HG03196 (cell line): Measurements from ENCODE around the gene GRB7.
"Not testable (repeated sequence)": the region's sequence is repeated elsewhere in the genome, so short reads cannot be mapped to it uniquely, and the experiment has no call there.

Experiments used
- ATAC-seq: cut with Tn5 transposase; IDR thresholded peaks from one replicate; pipeline ENCODE4 v1.9.1; 2021; ENCODE audit not compliant: unreplicated experiment

Gene GRB7

GRCh38 chr17:39737760-39738567 is at the start of gene GRB7:
GRB7 (plus strand) TSS chr17:39737938; CDS start chr17:39742302, 4,364 bp downstream.
- no peak for ATAC-seq

DNA sequence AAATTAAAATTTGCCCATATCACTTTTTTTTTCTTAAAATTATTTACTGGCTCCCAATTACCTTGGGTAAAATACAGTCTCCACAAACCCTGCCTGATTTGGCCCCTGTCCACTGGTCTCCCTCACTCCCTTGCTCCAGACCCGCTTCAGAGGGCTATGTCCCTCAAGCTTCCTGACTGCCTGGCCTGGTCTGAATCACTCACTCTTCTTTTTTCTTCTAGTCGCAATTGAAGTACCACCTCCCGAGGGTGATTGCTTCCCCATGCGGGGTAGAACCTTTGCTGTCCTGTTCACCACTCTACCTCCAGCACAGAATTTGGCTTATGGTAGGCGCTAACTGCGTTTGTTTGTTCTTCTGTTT is 49.3 kb upstream of the GRB7 start:
- no peak for ATAC-seq

- ATAC-seq: no peak
Observed at GRCh38 chr17:39688945-39689344, 48.8 kb upstream of the GRB7 start.

- ATAC-seq: no peak
Observed at GRCh38 chr17:39694593-39694992, 43.1 kb upstream of the GRB7 start.

DNA sequence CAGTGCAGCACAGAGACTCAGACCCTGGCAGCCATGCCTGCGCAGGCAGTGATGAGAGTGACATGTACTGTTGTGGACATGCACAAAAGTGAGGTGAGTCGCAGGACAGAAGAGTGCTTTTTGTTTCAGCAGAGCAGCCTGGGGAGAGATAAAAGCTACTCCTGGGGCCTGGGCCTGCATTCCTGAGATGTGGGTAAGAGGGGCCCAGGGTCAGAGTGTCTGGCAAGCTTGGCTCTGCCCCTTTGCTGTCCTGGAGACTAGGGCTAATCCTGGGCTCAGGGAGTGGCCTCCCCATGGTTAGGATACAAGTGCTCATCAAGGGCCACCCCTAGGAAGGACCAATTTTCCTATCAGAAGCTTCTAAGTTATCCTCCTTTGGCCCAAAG is 42.7 kb upstream of the GRB7 start:
- ATAC-seq: no peak

- no peak for ATAC-seq
Observed at GRCh38 chr17:39696731-39697130, 41.0 kb upstream of the GRB7 start.

- no peak for ATAC-seq
Observed at GRCh38 chr17:39697961-39698360, 39.8 kb upstream of the GRB7 start.

- not testable (repeated sequence) for ATAC-seq
Observed at GRCh38 chr17:39699157-39699817, 38.5 kb upstream of the GRB7 start.

GRCh38 chr17:39699818-39700147 is 38.0 kb upstream of the GRB7 start, which contains the start of gene ERBB2:
ERBB2 (plus strand) TSS chr17:39700064; CDS start chr17:39700239, 175 bp downstream.
- no peak for ATAC-seq

GRCh38 chr17:39700148-39700987 is 37.4 kb upstream of the GRB7 start:
- ATAC-seq: no peak

DNA sequence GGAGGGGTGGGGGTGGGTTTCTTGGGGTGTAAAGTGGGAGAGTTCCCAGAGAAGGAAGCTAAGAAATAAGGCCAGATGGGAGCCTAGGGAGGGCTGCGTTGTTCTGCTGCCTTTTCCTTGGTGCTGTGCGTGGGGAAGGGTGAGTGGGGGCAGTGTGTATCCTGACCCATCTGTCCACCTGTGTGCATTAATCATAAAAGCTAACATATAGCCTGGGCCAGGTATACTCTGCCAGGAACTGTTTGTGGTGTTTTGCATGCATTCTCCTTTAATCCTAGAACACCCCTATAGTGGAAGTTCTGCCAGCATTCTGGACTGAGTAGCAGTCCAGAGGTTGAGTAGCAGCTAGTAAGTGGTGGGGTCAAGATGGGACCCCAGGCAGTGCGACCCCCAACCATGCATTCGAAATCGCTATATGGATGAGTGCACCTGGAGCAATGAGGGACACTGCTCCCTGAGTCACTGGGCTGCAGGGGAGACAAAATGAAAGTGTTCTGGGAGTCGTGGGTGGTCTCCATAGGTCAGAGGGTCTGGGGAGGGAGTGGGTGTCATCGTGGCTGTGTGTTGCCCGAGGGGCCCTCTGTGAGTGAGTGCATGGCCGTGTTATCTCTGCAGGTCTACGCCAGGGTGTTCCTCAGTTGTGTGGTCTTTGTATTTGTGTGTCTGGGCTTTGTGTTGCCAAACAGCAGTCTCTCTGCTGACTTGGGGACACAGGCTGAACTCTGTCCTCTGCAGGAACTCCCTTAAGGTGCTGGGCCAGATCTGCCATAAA is 36.5 kb upstream of the GRB7 start:
- ATAC-seq: no peak

GRCh38 chr17:39701784-39702422 is 35.8 kb upstream of the GRB7 start:
- no peak for ATAC-seq

DNA sequence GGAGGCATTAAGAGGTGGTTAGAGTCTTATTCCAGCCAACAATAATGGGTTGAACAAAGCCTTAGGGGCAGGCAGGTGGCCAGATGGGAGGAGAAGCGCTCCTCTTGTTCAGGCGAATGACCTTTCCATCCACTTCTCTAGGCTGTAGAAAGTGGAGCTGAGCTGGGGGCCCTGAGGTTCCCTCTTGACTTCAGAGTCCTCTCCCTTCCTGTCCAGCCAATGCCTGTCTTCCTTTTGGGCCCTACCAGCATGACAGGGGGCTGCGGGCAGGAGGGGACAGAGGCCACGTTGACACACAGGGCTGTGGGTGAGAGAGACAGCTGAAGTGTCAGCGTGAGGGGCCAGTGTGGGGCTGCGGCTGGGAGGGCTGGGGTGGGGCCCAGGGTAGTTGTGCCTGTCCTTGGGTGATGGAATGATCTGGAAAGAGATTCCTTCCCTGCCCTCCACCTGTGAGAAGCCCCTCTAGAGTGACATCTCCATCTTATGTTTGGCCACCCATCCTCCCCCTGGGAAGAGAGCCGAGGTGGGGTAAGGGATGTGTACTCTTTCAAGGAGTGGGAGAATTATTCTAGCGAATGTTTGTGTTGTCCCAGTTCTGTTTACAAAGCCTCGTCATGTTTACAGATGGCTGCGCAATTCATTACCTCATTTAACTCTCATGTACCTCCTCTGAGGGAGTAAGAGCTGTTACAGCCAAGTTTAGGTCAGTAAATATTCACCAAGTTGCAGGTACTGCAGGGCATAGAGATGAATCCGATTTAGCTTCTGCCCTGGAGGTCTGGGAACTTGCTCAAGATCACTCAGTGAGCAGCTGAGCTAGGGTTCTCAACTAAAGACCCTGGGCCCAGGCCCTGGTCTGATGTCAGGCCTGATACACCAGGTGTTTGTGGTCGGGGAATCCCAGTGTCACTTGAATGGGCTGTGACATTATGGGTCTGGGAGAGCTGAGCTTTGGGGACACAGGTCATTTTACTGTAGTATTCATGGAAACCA is 34.5 kb upstream of the GRB7 start:
- ATAC-seq: no peak

DNA sequence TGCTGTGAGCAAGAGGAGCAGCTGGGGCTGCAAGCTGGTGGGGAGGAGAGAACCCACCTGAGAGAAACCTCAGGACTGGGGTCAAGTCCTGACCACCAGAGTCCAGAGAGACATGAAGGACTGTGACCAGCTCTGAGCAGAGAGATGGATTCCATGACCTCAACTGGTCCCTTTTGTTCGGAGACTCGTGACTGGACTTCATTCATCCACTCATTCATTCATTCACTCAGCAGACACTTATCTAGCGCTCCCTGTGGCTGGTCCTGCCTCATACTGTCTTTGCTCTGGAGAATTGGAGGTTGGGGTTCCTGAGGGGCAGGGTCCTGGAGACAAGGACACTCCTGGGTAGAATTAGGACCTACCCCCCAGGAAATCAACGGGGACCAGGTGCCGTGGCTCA is 33.8 kb upstream of the GRB7 start:
- no peak for ATAC-seq

- no peak for ATAC-seq
Observed at GRCh38 chr17:39704821-39705551, 32.8 kb upstream of the GRB7 start.

GRCh38 chr17:39705786-39706348 is 31.9 kb upstream of the GRB7 start:
- no peak for ATAC-seq

DNA sequence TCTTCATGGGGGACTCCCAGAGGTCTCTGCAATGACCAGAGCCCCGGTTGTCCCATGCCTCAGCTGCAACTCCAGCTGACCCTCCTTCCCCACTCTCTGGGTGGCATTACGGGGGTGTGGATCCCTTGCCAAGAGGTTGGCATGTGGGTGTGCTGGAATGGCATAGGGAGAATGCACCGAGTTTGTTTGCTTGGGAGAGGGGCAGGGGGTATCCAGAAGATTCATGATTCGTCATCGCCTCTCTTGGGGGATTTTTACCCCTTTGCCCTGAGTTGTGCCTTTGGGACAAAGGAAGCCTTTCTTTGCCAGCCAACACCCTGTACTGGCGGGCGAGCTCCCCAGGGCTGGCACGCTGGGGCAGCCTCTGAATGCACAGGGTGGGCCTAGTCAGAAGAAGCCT is 31.4 kb upstream of the GRB7 start:
- ATAC-seq: no peak

- ATAC-seq: no peak
Observed at GRCh38 chr17:39706921-39707337, 30.8 kb upstream of the GRB7 start.
